ENCODE measurements around the gene OR5AC2.

The OR5AC2 gene

GRCh38 chr3:98086873-98087272 lies at the start of gene OR5AC2:
Gene OR5AC2 (plus strand): TSS chr3:98087173. CDS start chr3:98087173, 0 bp downstream.
- Histone ChIP-seq H3K27ac (no peak within 1 kb of the TSS), H3K4me3 (no peak within 1 kb of the TSS), H3K9me3 (ENCODE audit: low read depth, low read length) (no peaks in the 10 kb centered on the region), H3K36me3 (ENCODE audit: insufficient read depth, low read length) (no peaks in the 10 kb centered on the region), H3K9ac (ENCODE audit: insufficient read length) (no peak within 1 kb of the TSS)
- DNase-seq (ENCODE audit: low read depth, low spot score), result no peak
- TF ChIP-seq EZH2 (IDR thresholded peaks at IDR 0.05) (no peak), FOXP2 (optimal IDR thresholded peaks at IDR 0.05; ENCODE audit: control extremely low read depth, extremely low read length, insufficient read depth) (no peak), POLR2AphosphoS5 (IDR thresholded peaks at IDR 0.05; ENCODE audit: borderline replicate concordance, low read depth, low read length) (no peak)

GRCh38 chr3:98038286-98038685 lies 48.7 kb upstream of the OR5AC2 start:
- no peak for TF ChIP-seq POLR2AphosphoS5 (IDR thresholded peaks at IDR 0.05; ENCODE audit: borderline replicate concordance, low read depth, low read length)
- no peak for TF ChIP-seq FOXP2 (optimal IDR thresholded peaks at IDR 0.05; ENCODE audit: control extremely low read depth, extremely low read length, insufficient read depth)
- TF ChIP-seq EZH2 (IDR thresholded peaks at IDR 0.05), result no peak
- DNase-seq (ENCODE audit: low read depth, low spot score), result no peak
- H3K36me3 ChIP-seq (ENCODE audit: insufficient read depth, low read length), result no peaks in the 10 kb centered on the region
- no peak overlapping the region for H3K4me3 ChIP-seq
- no peak overlapping the region for H3K27ac ChIP-seq
- no peak overlapping the region for H3K9ac ChIP-seq (ENCODE audit: insufficient read length)
- no peaks in the 10 kb centered on the region for H3K9me3 ChIP-seq (ENCODE audit: low read depth, low read length)

GRCh38 chr3:98038876-98039275 lies 48.1 kb upstream of the OR5AC2 start:
- Histone ChIP-seq H3K4me3 (peak overlapping the region; percentile 74), H3K27ac (no peak overlapping the region), H3K36me3 (ENCODE audit: insufficient read depth, low read length) (no peaks in the 10 kb centered on the region), H3K9ac (ENCODE audit: insufficient read length) (no peak overlapping the region), H3K9me3 (ENCODE audit: low read depth, low read length) (no peaks in the 10 kb centered on the region)
- no peak for DNase-seq (ENCODE audit: low read depth, low spot score)
- TF ChIP-seq FOXP2 (optimal IDR thresholded peaks at IDR 0.05; ENCODE audit: control extremely low read depth, extremely low read length, insufficient read depth), result no peak
- no peak for TF ChIP-seq POLR2AphosphoS5 (IDR thresholded peaks at IDR 0.05; ENCODE audit: borderline replicate concordance, low read depth, low read length)
- TF ChIP-seq EZH2 (IDR thresholded peaks at IDR 0.05), result no peak

- TF ChIP-seq FOXP2 (optimal IDR thresholded peaks at IDR 0.05; ENCODE audit: control extremely low read depth, extremely low read length, insufficient read depth) (no peak), POLR2AphosphoS5 (IDR thresholded peaks at IDR 0.05; ENCODE audit: borderline replicate concordance, low read depth, low read length) (no peak)
- H3K9ac ChIP-seq (ENCODE audit: insufficient read length), result no peak overlapping the region
- peak; percentile 82 for DNase-seq (ENCODE audit: low read depth, low spot score)
- H3K4me3 ChIP-seq, result peak overlapping the region; percentile 74
- no peaks in the 10 kb centered on the region for H3K9me3 ChIP-seq (ENCODE audit: low read depth, low read length)
- no peak overlapping the region for H3K27ac ChIP-seq
- no peaks in the 10 kb centered on the region for H3K36me3 ChIP-seq (ENCODE audit: insufficient read depth, low read length)
Measured at GRCh38 chr3:98039322-98040024, 47.5 kb upstream of the OR5AC2 start.

GRCh38 chr3:98041350-98041749 lies 45.6 kb upstream of the OR5AC2 start:
- TF ChIP-seq FOXP2 (optimal IDR thresholded peaks at IDR 0.05; ENCODE audit: control extremely low read depth, extremely low read length, insufficient read depth) (no peak), POLR2AphosphoS5 (IDR thresholded peaks at IDR 0.05; ENCODE audit: borderline replicate concordance, low read depth, low read length) (no peak), EZH2 (IDR thresholded peaks at IDR 0.05) (no peak)
- no peaks in the 10 kb centered on the region for H3K9me3 ChIP-seq (ENCODE audit: low read depth, low read length)

GRCh38 chr3:98048586-98048985 lies 38.4 kb upstream of the OR5AC2 start:
- TF ChIP-seq FOXP2 (optimal IDR thresholded peaks at IDR 0.05; ENCODE audit: control extremely low read depth, extremely low read length, insufficient read depth), result no peak
- TF ChIP-seq POLR2AphosphoS5 (IDR thresholded peaks at IDR 0.05; ENCODE audit: borderline replicate concordance, low read depth, low read length), result no peak
- no peak for TF ChIP-seq EZH2 (IDR thresholded peaks at IDR 0.05)
- H3K4me3 ChIP-seq, result no peak overlapping the region
- H3K27ac ChIP-seq, result no peak overlapping the region
- no peak for DNase-seq (ENCODE audit: low read depth, low spot score)
- no peak overlapping the region for H3K9ac ChIP-seq (ENCODE audit: insufficient read length)
- H3K9me3 ChIP-seq (ENCODE audit: low read depth, low read length), result no peaks in the 10 kb centered on the region
- H3K36me3 ChIP-seq (ENCODE audit: insufficient read depth, low read length), result no peaks in the 10 kb centered on the region

More at GRCh38 chr3:98041350-98041749, 45.6 kb upstream of the OR5AC2 start:
- H3K9ac ChIP-seq (ENCODE audit: insufficient read length), result no peak overlapping the region
- H3K27ac ChIP-seq, result no peak overlapping the region
- no peaks in the 10 kb centered on the region for H3K36me3 ChIP-seq (ENCODE audit: insufficient read depth, low read length)
- no peak overlapping the region for H3K4me3 ChIP-seq
- no peak for DNase-seq (ENCODE audit: low read depth, low spot score)

- TF ChIP-seq POLR2AphosphoS5 (IDR thresholded peaks at IDR 0.05; ENCODE audit: borderline replicate concordance, low read depth, low read length) (no peak), FOXP2 (optimal IDR thresholded peaks at IDR 0.05; ENCODE audit: control extremely low read depth, extremely low read length, insufficient read depth) (no peak), EZH2 (IDR thresholded peaks at IDR 0.05) (no peak)
- Histone ChIP-seq H3K9me3 (ENCODE audit: low read depth, low read length) (no peaks in the 10 kb centered on the region), H3K9ac (ENCODE audit: insufficient read length) (no peak overlapping the region), H3K27ac (no peak overlapping the region), H3K4me3 (no peak overlapping the region), H3K36me3 (ENCODE audit: insufficient read depth, low read length) (no peaks in the 10 kb centered on the region)
- no peak for DNase-seq (ENCODE audit: low read depth, low spot score)
Measured at GRCh38 chr3:98049271-98049670, 37.7 kb upstream of the OR5AC2 start.

- no peaks in the 10 kb centered on the region for H3K36me3 ChIP-seq (ENCODE audit: insufficient read depth, low read length)
- no peak for DNase-seq (ENCODE audit: low read depth, low spot score)
- no peak overlapping the region for H3K9ac ChIP-seq (ENCODE audit: insufficient read length)
- H3K4me3 ChIP-seq, result no peak overlapping the region
- H3K27ac ChIP-seq, result no peak overlapping the region
- no peaks in the 10 kb centered on the region for H3K9me3 ChIP-seq (ENCODE audit: low read depth, low read length)
- TF ChIP-seq EZH2 (IDR thresholded peaks at IDR 0.05) (no peak), FOXP2 (optimal IDR thresholded peaks at IDR 0.05; ENCODE audit: control extremely low read depth, extremely low read length, insufficient read depth) (no peak), POLR2AphosphoS5 (IDR thresholded peaks at IDR 0.05; ENCODE audit: borderline replicate concordance, low read depth, low read length) (no peak)
Measured at GRCh38 chr3:98056035-98056434, 30.9 kb upstream of the OR5AC2 start.

GRCh38 chr3:98057631-98058030 lies 29.3 kb upstream of the OR5AC2 start:
- no peak overlapping the region for H3K4me3 ChIP-seq
- H3K9ac ChIP-seq (ENCODE audit: insufficient read length), result no peak overlapping the region
- TF ChIP-seq EZH2 (IDR thresholded peaks at IDR 0.05) (no peak), FOXP2 (optimal IDR thresholded peaks at IDR 0.05; ENCODE audit: control extremely low read depth, extremely low read length, insufficient read depth) (no peak), POLR2AphosphoS5 (IDR thresholded peaks at IDR 0.05; ENCODE audit: borderline replicate concordance, low read depth, low read length) (no peak)
- no peaks in the 10 kb centered on the region for H3K36me3 ChIP-seq (ENCODE audit: insufficient read depth, low read length)
- no peak for DNase-seq (ENCODE audit: low read depth, low spot score)
- no peaks in the 10 kb centered on the region for H3K9me3 ChIP-seq (ENCODE audit: low read depth, low read length)
- no peak overlapping the region for H3K27ac ChIP-seq
